ENCODE measurements around the gene TSPAN12.
"Not testable (repeated sequence)": the region's sequence is repeated elsewhere in the genome, so short reads cannot be mapped to it uniquely, and the experiment has no call there.

The TSPAN12 gene

DNA sequence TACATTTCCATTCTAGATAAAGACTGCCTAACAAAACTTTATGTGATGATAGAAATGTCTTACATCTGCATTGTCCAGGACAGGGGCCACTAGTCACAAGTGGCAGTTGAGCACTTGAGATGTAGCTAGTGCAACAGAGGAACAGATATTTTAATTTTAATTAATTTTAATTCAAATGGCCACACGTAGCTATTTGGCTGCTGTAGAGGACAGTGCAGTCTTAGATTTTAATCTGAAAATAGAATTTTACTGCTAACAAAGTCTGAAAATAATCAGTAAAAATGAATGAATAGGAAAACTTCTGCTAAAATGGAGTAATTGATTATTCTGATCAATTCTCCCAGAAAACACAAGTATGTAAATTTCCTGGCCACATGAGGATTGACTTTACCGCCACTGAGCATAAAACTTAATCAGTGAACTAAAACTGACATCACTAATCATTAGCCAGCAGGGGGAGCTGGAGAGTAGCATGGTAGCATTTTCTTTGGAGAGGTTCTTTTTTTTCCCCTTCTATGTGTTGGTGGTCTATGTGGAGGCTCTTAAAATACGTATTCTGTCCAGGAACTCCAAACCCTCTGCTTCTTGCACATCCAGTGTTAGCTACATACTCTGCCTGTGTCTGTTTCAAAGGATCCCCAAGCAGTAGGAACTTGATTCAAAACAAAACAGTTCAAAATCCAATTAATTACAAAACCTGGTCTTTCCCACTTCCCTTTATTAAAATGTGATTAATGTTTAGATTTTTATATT, 52.1 kb downstream of the TSPAN12 start:
- no peak for DNase-seq (ENCODE audit: low read depth)

DNA sequence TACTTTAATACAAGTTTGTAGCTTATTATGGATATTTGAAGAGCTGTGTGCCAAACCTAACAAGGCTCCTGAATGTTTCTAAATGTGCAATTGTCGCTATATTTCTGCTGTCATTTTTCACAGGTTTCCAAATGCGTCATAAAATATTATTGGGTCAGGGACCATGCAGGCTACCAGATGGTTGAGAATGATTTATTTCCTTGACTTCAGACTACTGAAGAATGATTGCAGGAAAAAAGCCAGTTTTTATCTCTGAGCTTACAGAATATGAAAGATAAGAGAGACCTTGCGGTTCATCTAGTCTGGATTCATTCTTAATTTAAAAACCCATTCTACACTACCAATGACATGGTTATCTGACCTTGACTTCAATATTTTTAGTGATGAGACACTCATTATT, 55.2 kb downstream of the TSPAN12 start:
- no peak for DNase-seq (ENCODE audit: low read depth)

DNA sequence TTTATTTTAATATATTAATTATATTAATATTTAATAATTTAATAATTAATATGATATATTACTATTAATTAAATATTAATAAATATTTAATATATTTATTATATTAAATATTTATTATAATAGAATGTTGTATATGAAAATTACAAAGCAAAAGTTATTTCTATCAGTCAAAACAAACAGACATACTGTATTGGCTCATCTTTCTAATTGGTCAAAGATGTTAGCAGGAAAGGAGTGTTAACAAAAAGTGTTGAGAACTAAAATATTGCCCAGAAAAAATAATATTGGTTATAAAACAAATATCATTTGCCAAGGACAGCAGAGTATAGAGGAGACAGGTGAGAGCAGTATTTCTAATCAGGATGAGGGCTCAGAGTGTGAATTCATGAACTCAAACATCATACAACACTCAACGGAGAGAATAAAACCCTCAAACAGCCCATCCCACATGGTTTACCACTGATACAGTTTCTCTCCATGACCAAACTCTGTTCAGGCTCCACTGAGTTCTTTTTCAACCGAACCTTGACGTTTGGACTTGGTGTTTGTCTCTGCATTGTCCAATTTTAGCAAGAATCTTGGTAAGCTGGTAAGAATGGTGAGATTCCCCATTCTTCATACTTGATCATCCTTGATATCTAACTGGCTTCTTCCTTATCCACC, 58.0 kb downstream of the TSPAN12 start:
- DNase-seq (ENCODE audit: low read depth) = no peak

DNA sequence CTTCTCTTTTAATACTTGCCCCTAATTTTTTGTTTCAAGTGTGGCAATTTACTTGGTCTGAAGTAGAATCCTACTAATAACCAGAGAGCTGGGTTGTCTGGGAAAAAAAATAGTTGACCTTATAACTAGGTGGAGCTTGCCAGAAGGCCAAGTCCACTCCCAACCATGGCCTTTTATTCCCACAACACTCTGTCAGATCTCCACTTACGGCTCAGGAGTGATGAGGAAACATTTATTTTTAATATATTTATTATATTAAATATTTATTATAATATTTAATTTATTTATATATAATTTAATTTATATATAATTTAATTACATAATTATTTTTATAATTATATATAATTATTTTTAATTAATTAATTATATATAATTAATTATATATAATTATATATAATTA, 58.8 kb downstream of the TSPAN12 start:
- DNase-seq (ENCODE audit: low read depth) = no peak

DNA sequence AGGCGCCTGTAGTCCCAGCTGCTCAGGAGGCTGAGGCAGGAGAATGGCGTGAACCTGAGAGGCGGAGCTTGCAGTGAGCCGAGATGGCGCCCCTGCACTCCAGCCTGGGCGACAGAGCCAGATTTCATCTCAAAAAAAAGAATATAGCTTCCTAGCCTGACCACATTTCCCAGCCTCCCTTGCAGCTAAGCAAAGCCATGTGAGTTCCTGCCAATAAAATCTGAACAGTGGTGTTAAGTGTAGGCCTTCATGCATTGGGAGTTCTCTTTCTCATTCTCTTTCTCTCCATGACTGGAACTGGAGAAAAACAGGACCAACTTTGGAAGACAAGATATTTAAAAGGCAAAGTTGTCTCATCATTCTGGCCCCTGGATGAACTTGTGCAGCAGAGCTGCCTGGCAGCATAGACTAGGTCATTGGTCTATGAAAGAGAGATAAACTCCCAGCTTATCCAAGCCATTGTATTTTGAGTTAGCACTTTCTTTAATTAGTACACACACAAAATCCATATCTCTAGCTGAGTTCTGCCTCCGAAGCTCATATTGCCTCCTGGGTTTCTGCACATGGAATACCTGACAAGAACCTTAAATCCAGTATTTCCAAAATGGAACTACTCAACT, 60.8 kb downstream of the TSPAN12 start:
- no peak for DNase-seq (ENCODE audit: low read depth)

DNA sequence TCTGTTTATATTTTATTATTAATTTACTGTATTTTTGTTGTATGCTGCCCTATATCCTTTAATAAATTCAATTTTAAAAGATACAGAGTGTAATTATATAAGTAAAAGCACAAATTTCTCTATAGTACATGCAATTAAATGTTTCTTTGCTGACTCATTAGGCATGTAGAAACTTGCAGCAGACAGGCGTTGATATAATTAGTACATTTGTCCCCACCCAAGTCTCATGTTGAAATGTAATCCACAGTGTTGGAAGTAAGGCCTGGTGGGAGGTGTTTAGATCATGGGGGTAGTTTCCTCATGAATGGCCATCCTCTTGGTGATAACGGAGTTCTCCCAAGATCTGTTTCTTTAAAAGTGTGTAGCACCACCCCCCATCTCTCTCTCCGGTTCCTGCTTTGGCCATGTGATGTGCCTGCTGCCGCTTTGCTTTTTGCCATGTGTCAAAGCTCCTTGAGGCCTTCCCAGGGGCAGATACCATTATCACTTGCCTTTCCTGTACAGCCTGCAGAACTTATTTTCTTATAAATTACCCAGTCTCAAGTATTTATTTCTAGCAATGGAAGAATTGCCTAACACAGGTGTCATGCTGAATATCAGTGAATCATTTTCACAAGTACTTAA, 63.7 kb downstream of the TSPAN12 start:
- no peak for DNase-seq (ENCODE audit: low read depth)

DNA sequence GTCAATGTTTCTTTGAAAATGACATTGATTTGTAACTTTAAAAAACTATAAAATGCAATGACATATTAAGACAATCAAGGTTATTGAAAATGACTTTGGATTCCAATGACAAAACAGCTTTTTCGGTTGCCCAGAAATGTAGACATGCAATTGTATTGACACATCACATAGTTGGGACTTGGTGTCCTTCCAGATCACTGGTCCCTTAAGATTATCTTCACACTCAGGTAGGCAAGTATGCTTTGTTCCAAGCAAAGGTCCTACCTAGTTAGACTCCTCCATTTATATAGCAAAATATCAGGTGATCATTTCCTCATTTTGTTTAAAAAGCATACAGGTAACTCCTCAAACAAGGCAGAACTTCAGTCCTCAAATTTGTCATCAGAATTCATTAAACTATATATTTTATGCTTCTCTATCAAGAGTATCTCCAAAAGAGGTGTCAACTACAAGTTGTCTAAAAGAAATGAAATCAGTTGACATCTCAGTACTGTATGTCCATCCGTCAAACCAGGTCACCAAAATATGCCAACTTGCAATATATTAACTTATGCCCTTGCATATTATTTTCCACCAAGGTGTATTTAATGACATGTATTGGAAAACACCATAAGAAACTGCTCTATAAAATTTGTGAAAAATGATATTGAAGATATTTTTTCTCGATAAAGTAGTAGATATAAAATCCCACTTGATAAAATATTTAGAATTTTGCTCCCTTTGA, 64.6 kb downstream of the TSPAN12 start:
- DNase-seq (ENCODE audit: low read depth) = no peak

DNA sequence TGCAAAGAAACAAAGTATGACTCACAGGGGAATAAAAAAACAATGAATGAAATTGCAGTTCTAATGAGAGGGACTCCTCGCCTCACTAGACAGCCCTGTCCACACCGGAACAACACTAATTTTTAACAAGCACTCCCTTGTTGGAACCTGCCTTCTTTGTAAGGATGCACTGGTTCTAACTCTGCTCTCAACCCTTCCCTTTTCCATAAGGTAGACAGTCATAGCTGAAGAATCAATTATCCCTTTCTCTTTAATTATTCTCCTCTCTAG, 65.1 kb downstream of the TSPAN12 start:
- no peak for DNase-seq (ENCODE audit: low read depth)

DNA sequence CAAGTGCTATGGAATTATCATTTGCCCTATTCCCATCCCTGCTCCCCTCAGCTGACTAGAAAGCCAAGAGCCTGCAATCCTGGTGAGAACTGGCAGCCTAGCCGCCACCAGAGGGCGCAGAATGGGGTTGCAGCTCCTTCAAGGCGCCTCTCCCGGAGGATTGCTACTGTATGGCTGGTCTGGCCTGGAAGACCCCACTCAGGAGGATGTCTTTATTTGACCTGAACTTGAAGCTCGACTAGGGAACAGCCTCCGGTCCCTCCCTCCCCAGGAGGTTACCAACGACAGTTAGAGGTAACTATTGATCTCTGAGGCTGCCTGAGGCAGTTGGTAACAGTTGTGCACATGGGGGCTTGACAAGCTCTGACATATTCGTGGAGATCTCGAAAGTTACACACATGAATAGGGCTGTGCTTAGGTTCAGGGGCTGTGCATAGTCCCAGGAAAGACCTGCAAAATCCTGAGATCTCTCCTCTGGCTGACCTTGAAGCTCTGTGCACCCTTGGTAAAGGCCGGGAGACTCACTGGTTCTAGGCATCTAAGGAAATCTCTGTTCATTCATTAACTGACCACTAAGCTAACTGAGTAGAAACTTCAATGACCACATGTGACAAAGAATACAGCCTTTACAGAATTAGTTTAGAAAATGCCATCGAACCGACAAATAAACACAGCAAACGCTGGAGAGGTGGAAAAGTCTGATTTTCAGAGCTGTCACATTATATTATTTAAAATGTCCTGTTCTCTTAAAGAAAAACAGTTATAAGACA, 65.7 kb downstream of the TSPAN12 start:
- no peak for DNase-seq (ENCODE audit: low read depth)

DNA sequence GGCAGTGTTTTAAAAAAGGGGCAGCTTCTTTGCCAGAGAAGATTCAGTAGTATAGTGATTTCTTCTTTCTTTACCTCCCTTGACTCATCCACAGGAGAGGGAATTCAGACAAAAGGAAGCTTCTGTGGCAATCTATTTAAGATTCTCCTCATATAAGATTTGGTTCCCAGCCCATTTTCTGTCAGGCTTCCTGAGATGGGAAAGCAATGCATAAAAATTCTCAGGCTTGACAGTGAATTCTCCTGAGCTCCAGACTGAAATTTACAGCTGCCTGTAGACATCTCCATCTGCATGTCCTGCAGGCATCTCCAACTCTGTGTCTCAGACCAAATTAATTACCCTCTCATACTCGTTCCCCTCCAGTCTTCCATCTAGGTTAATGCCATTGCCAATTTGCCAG, 72.8 kb downstream of the TSPAN12 start:
- no peak for DNase-seq (ENCODE audit: low read depth)

DNA sequence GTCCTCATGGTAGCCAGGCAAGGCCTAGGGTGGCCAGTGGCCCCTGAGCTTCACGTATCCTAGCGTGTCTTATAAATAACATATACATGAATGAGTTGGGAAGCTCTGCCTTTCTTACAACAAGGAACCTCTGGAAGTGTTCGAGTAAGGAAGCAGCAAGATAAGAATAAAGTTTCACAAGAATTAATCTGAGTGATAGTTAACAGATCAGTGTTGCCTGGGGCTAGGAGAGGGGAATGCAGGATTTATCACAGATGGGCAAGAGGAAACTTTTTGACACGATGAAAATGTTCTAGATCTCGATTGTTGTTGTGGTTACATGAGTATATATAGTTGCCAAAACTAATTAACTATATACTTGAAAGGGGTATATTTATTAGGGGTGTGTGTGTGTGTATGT, 74.2 kb downstream of the TSPAN12 start:
- DNase-seq (ENCODE audit: low read depth) = no peak

DNA sequence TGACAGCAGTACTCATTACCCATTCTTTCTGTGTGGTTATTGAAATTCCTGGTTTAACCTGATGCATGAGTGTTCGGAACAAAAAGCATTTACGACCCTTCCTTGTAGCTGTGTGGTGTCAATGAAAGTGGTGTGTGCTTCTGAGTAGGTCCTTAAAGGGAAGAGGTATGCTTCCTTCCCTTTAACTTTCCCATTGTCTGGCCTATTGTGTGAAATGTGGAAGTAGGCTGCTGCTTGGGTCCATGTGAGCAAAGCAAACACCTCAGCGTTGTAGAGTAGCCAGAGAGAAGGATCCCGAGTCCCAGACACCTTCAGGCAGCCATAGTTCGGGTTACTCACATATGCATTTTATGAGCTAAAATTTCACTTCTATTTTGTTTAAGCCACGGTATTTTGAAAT, 74.7 kb downstream of the TSPAN12 start:
- DNase-seq (ENCODE audit: low read depth) = no peak

DNA sequence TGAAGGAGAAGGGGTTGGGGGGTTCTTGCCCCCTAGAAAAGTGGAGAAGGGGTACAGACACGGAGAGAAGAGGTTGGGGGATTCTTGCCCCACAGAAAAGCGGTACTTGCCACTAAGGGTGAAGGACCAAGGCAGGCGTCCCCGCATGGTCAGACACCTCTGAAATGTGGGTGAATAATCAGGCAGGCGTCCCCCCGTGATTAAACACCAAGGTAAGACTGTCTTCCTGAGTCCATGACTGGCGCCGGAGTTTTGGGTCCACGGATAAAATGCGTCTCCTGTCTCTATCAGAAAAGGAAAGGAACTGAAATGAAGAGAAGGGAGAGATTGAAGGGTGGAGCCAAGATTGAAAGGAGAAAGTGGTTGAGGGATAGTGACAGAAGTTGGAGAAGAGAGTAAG, 76.0 kb downstream of the TSPAN12 start:
- not testable (repeated sequence) for DNase-seq (ENCODE audit: low read depth)

DNA sequence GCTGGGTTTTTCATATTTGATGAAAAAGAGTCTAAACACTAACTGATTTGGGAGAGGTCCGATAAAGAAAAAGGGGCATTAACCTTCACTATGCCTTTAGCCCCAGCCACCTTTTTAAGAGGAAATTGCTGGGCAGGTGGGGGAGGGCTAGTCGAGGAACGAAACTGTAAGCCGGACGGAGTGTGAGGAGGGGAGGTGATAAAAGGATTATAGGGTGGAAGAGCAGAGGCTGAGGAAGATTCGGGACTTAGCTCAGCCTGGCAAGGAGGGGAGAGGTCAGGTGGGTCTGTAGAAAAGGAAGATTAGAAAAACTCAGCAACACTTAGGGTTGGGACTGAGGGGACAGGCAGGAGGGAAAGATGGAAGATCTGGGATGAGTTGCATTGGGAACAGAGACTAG, 77.0 kb downstream of the TSPAN12 start:
- DNase-seq (ENCODE audit: low read depth) = no peak

DNA sequence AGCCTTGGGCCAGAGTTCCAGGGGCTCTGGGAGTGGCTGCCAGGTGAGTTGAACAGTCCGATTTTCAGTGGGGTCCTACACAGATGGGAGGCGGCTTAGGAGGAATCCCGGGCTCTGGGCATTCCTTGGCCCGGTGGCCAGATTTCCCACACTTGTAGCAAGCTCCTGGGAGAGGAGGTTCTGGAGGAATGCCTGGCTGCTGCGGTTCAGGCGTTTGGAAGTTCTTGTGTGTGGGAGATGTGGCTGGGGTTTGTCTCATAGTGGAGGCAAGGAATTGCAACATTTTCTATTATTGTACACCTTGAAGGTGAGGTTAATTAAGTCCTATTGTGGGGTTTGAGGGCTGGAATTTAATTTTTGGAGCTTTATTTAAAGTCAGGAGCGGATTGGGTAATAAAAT, 77.5 kb downstream of the TSPAN12 start:
- not testable (repeated sequence) for DNase-seq (ENCODE audit: low read depth)

DNA sequence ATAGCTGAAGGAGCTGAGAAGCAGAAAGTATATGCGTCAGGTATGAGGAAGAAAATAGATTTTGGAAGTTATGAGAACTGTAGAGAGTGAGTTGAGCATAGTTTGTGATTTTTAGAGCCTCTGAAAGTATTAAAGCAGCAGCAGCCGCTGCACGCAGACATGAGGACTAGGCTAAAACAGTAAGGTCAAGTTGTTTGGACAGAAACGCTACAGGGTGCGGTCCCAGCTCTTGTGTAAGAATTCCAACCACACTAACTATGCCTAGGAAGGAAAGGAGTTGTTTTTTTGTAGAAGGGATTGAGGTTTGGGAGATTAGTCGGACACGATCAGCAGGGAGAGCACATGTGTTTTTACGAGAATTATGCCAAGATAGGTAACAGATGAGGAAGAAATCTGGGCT, 78.9 kb downstream of the TSPAN12 start:
- DNase-seq (ENCODE audit: low read depth) = not testable (repeated sequence)

DNA sequence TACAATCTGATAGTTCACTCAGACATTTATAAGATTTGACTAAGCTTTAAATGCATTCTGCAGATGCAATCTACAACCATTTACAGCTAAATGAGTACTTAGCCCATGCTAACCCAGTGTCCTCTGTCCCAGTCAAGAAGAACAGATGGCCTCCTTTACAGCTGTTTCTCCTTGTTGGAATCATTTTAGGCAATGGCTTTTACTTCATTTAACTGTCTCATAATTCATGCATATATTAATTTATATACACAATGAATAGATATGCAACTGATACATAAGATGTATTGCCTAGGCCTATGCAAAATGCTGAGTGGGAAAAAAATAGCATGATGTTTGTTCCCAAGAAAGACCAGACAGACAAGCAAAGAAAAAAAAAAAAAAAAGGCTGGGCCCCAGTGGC, 82.2 kb downstream of the TSPAN12 start:
- no peak for DNase-seq (ENCODE audit: low read depth)

DNA sequence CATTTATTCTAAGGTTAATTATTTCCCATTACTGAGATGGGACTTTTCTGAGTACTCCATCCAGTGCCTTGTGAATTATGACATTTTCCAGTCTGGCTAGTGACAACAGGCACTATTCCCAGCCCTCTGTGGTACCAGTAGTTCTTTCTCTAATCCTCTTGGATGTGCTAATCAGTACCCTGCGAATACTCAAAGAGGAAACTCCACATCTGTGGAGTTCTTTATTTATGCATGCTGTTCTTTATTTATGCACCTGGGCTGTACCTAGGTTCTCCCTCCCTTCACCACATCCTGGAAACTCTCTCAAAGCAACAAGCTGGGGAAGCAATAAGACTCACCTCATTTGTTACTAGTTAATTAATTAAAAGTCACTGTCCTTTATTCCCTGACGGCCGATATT, 83.5 kb downstream of the TSPAN12 start:
- DNase-seq (ENCODE audit: low read depth) = no peak

DNA sequence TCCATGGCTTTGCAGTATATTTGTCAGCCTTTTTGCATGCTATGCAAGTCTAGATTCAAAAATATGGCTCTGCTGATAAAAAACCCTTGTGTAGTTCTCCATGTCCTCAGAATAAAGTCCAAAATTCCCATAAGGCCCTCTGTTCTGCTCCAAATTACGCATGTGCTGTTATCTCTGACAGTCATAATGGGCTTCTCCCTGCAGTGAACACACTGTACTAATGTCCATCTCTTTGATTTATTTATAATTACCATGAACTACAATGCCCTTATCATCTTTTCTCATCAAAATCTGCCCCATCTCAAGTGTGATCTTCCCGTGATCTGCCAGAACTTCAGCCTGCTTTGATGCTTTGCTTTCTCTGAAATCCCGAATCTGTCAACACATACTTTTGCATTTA, 87.7 kb downstream of the TSPAN12 start:
- DNase-seq (ENCODE audit: low read depth) = no peak

DNA sequence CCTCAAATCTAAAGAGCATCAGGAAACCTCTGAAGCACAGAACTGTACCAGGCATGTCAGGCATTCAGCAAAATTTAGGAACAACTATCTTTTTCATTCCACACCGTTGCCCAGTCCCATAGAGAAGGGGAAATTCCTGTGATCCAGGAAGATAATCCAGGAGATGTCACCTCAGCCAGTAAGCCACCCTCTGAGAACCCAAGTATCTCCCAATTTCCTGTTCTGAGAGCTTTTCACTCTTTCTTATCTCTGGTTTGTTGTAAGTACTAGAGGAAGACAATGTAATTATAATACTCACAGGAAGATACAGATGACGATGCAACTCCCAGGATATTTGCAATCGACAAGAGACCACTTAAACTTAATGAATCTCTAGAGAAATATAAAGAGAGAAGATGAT, 97.1 kb downstream of the TSPAN12 start:
- no peak for DNase-seq (ENCODE audit: low read depth)

DNA sequence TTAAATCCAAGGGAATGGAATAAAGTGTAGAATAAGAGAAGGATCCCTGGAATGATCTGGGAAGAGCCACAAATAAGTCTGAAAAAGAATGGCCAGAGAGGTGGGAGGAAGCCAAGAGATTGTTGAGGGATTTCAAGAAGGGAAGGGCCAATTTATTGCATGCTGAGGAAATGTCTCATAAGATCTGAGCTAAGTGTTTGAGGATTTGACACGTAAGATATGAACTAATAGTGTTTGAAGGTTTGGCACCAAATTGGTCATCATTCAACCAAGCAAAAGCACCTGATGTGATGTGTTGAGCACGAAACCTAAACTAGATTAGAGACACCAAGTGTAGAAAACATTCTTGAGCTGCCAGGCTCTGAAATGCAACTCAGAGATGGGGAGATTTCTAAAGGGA, 97.9 kb downstream of the TSPAN12 start:
- DNase-seq (ENCODE audit: low read depth) = no peak

DNA sequence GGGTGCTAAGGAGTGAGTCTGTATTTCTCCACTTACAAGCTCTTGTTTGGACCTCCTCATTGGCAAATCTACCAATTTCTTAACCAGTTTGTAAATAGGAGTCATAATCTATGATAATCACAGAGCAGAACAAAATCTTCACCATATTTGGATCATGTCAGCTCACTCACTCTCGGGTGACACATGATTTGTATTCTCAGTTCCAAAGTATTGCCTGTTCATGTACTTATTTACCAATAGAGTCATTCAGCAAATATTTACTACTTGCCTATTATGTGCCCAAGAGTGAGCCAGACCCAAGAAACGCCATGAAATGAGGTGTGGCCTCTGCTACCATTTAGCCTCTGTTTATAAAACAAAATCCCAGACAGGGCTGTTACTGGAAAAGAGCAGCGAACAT, 114.8 kb downstream of the TSPAN12 start:
- no peak for DNase-seq (ENCODE audit: low read depth)

Data from GM04503 (cell line).